22Rv1 (cell line): ENCODE measurements around the gene SH3BP2.

ENCODE experiments used
- CTCF ChIP-seq: fragments of 450-650 bp; IDR thresholded peaks from 2 replicates; pipeline ENCODE4 v1.5.1; 2017; ENCODE audit warnings: mild to moderate bottlenecking
- ZFX ChIP-seq: fragments of 450-650 bp; IDR thresholded peaks from 2 replicates; pipeline ENCODE4 v1.6.1; 2017; ENCODE audit warnings: antibody characterized with exemption, borderline replicate concordance

DNA sequence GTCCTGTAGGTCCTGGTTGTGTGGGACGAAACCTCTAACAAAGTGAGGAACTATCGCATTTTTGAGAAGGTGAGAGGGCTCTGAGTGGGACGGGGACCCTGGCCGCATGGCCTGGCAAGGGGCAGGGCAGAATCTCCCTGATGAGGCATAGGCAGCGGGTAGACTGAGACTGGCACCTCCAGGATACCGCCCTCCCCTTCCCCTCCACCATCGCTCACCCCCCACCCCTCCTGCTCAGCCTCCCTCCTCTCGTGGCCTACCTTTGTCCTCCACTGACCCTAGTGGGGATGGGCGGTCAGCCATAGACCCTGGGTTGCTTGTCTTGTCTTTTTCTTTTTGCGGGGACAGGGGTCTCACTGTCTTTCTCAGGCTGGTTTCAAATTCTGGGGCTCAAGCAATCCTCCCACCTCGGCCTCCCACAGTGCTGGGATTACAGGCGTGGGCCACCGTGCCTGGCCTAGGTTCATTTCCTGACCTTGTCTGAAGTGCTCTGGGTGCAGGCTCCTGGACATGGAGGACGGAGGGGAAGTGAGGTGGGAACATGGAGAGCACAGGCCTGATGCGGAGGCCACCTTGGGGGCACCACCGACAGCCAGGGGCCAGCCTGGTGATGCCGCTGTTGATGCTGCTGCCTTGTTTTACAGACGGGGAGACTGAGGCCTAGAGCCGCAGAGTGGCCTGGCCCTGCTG lies 40.2 kb downstream of the SH3BP2 start:
- TF ChIP-seq CTCF (no peak), ZFX (no peak)
